DMS79 treated with DMSO at 0.1 percent for 48 hours (cell line): ENCODE data around the gene CYP19A1.

Experiments
- DNase-seq: peaks from one replicate; lab custom pipeline; 2025; lab: John Stamatoyannopoulos, UW

CYP19A1 gene

DNA sequence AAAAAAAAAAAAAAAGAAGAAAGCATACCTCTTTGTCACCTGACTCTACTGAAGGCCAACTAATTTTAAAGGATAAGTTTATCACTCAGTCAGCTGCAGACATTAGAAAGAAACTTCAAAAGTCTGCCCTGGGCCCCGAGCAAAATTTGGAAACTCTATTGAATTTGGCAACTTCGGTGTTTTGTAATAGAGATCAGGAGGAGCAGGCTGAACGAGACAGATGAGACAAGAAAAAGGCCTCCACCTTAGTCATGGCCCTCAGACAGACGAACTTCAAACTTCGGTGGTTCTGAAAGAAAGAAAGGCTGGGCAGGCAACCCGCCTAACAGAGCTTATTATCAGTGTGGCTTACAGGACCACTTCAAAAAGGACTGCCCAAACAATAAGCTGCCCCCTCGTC, 21.6 kb upstream of the CYP19A1 start:
- no peak for DNase-seq

DNA sequence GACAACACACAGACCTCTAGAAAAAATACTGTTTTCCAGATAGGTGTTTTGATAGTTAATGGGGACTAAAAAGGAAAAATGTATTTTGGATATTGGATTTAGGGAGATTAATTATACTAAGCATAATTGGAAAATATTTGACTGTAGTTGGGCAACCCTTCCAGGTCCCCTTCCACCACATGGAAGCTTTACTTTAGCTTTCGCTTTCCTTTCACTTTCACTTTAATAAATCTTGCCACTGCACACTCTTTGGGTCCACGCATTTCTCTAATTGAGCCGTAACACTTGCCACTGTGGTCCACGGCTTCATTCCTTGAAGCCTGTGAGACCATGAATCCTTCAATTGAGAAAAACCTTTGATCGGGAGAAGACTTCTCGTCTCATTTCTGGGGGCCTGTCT, 18.6 kb upstream of the CYP19A1 start:
- DNase-seq, result no peak

DNA sequence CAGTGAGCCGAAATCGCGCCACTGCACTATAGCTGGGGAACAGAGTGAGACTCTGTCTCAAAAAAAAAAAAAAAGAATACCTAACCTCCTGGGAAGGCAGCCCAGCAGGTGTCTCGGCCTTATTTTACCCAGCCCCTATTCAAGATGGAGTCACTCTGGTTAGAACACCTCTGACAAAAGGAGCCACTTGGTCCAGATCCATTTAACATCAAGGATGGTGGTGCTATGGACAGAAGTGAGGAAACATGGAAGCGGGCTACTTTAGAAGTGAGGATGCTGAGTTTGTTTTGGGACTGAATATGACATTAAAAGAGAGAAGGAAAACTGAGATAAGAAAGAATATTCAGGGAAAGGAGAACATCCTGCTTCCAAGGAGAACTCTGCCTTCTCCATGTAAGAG, 17.8 kb upstream of the CYP19A1 start:
- DNase-seq, result no peak

- no peak for DNase-seq
Measured at GRCh38 chr15:51355096-51355495, 16.7 kb upstream of the CYP19A1 start.

DNA sequence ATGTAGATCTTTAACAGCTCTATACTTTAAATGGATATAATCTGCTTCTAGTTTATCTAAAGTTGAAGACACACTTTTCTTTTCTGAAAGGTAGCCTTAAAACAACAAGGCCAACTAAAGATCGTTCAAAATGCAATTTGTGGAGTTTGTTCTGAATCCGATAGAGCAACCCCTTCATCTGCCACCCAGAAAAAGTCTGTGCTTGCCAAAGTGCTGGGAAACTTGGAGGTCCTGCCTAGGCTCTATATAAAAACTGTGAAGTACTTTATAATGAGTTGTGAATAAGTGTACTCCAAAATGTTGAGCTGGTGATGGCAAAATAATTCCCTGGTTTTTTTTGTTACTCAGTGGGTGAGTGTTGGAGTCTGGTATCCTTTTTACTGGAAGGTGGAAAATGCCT, 15.6 kb upstream of the CYP19A1 start:
- DNase-seq, result no peak

DNA sequence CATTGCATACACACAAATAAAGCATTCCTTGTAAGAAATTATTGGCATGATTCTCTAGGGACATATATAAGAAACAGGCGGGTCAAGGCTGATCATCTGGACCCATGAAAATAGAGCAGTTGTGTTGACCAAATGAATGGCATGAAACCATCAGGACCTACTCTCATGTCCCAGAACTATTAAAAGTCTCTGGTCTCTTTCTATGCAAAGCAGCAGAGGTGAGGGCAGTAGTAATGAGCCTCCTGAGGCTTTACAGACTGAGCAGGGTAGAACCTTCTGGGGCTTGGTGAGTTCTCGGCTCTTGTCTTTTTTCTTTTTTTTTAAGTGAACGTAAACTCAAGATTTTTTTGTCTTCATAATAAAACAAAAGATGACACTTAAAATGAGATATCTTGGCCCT, 12.3 kb upstream of the CYP19A1 start:
- DNase-seq, result no peak

DNA sequence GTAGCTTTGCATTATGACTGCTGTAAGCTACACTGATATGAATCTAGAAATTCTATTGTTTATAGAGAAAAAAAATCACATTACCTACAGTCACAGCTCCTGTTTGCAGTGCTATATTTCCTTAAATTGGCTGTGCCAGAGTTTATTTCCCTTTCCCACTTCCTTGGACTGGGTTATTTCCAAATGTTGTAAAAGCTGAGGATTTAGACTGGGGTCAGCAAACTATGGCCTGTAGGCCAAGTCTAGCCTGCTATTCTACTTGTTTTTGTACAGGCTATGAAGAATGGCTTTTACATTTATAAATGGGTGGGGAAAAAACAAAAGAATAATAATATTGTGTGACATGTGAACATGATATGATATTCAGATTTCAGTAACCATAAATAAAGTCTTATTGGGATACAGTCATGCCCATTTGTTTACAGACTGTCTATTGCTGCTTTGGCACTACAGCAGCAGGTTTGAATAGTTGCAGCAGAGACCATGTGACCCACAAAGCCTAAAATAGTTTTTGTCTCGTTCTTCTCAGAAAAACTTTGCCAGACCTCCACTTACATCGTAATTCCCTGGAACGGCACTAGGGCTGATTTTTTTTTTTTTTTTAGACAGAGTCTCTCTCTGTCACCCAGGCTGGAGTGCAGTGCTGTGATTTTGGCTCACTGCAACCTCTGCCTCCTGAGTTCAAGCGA, 10.9 kb upstream of the CYP19A1 start:
- no peak for DNase-seq

- DNase-seq, result no peak
Measured at GRCh38 chr15:51348688-51349087, 10.3 kb upstream of the CYP19A1 start.

- DNase-seq, result no peak
Measured at GRCh38 chr15:51346136-51346535, 7.7 kb upstream of the CYP19A1 start.

- no peak for DNase-seq
Measured at GRCh38 chr15:51343466-51343865, 5.1 kb upstream of the CYP19A1 start.

DNA sequence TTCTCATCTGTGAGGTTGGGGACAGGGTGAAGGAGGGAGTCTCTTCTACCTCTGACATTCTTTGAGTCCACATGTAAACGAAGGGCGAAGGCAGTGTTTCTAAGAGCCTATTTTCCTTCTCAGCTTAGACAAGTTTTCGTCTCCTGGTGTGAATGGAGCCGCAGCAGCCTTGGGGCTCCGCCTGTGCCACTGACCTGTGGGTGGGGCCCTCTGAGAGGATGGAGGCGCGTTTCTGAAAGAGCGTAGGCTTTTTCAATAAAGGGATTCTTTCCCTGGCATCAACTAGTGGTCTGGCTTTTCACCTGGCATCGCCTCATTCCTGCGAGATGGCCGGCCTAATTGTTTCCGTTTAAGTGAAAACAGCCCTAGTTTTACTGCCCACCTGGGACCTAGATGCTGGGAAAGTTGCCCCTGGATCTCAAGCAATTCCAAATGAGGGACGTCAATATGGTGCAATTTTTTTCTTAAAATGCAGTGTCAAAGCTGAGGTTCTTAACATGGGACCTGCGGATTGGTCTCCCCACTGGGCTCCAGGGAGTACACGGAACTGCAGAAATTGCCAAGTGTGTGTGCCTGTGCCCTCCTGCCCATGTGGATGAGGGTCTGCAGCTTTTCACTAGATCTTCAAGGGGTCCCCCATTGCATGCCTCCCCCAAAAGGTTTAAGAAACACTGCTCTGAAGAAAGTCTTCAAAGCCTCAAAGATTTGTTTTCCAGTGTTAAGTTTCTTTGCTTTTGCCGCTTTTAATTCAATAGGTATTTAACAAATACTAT, 4.0 kb upstream of the CYP19A1 start:
- DNase-seq, result no peak

DNA sequence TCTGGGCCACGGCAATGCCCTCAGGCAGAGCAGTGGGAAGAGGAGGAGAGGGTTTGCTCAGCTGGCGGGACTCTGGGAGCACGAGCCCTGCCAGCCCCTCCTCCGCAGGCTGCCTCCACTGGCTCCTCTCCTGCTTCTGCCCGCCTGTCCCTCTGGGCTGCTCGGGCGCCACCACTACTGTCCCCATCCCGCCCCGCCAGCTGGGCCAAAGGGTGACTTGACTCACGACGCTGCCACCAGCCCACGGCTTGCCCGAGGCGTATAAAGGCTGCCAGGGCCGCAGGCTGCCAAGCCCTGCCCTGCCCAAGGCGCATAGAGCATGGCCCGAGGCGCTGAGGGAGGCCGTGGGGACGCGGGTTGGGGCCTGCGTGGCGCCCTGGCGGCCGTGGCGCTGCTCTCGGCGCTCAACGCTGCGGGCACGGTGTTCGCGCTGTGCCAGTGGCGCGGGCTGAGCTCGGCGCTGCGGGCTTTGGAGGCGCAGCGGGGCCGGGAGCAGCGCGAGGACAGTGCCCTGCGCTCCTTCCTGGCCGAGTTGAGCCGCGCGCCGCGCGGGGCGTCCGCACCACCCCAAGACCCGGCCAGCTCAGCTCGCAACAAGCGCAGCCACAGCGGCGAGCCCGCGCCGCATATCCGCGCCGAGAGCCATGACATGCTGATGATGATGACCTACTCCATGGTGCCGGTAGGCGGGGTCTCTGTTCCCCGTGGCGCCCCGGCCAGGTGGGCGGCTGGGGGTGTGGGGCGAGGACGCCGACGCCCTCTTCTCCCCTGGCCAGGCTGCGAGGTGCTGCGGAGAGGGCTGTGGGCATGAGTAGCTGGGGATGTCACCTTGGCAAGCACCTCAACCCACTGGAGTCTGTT, 3.2 kb upstream of the CYP19A1 start, which contains the start of gene GLDN:
TSS of gene GLDN (plus strand) at position 290 of the 861 bp plus-strand sequence. CDS start at position 320, 30 bp downstream.
- no peak for DNase-seq

- DNase-seq, result no peak
Measured at GRCh38 chr15:51335538-51336410, 2.6 kb downstream of the CYP19A1 start.

DNA sequence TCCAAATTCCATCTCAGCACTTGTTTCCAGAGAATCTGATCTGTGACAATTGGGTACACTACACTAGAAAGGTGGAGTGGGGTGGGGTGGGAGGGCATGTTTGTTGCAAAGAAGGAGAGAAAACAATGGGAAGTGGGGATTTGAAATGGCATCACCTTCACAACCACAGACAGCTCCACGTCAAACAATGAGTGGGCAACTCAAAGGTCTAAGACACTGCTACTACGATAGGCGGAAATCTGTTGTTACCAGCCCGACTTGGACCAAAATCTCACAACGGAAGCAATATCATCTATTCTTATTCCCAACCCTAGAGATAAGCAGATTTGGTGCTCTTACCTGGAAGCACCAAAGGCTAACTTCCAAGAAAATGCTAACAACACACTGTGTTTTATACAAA, 3.3 kb downstream of the CYP19A1 start:
- DNase-seq, result no peak

DNA sequence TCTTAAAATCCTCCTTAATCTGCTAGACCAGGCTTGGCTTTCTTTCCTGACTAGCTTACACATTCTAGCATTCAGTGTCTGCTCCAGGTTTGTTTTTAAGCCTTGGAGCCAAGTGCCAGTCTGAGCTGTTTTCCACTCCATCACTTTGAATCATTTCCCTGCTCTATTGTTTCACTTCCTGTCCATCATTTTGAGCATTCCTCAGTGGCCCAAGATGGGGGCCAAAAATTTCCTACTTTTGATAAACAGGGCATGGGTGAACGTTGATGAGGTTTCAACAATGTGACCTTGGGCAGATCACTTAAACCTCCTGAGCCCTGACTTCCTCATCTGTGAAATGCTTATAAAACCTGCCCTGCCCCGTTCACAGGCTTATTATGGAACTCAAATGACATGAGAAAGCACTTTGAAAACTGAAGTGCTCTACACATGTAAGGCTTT, 4.4 kb downstream of the CYP19A1 start:
- peak; percentile 9 for DNase-seq

- DNase-seq, result no peak
Measured at GRCh38 chr15:51333571-51333970, 4.8 kb downstream of the CYP19A1 start.

- no peak for DNase-seq
Measured at GRCh38 chr15:51332206-51333147, 5.9 kb downstream of the CYP19A1 start.

DNA sequence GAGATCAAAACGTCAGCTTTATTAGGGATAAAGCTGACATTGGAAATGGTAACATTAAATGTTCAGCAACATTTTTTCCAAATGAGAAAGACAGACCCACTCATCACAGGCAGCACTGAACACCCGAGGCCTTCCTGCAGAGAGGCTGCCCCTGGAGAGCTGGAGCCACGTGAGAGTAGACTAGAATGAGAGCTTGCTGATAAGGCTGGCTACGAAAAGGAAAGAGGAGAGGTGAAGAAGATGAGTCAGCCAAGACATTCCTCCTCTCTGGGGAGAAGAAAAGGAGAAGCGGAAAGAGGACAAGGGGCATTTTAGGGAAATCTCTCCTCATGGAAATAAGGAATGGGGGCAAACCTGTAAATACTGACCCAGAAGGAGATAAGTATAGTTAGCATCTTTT, 7.3 kb downstream of the CYP19A1 start:
- DNase-seq, result no peak

- no peak for DNase-seq
Measured at GRCh38 chr15:51328926-51329325, 9.5 kb downstream of the CYP19A1 start.

GRCh38 chr15:51327081-51327480, 11.3 kb downstream of the CYP19A1 start:
- no peak for DNase-seq
